GM12878 (cell line): ENCODE results near the gene PIGBOS1. TPM values are rescaled to one million over a fixed set of nuclear protein-coding genes. Genes with fewer than 3 reads are reported as not detected.

Experiments
- ASH2L ChIP-seq: fragments of 300-600, 200-600 bp; sonication (generic); IDR thresholded peaks from 2 replicates; pipeline ENCODE4 v1.6.1; 2017; ENCODE audit warnings: low read depth, mild to moderate bottlenecking, borderline replicate concordance
- ATF7 ChIP-seq: fragments of 450-650 bp; IDR thresholded peaks from 2 replicates; pipeline ENCODE4 v1.6.1; 2016; ENCODE audit warnings: low read depth, mild to moderate bottlenecking
- BMI1 ChIP-seq: fragments of 450-650 bp; IDR thresholded peaks from 2 replicates; pipeline ENCODE4 v1.6.1; 2016; ENCODE audit warnings: mild to moderate bottlenecking, moderate library complexity, borderline replicate concordance
- CBFB ChIP-seq: IDR thresholded peaks from 2 replicates; pipeline ENCODE4 v1.6.1; 2016; ENCODE audit warnings: antibody characterized with exemption, low read depth
- DPF2 ChIP-seq: fragments of 450-650 bp; IDR thresholded peaks from 2 replicates; pipeline ENCODE4 v1.6.1; 2017; ENCODE audit warnings: mild to moderate bottlenecking
- FOXM1 ChIP-seq: IDR thresholded peaks from 2 replicates; pipeline ENCODE4 v1.6.1; 2012; ENCODE audit warnings: low read depth, mild to moderate bottlenecking, inconsistent platforms, low read length, moderate library complexity
- GABPA ChIP-seq: IDR thresholded peaks from 2 replicates; pipeline ENCODE4 v1.6.1; 2014; ENCODE audit warnings: antibody characterized with exemption, low read depth, mild to moderate bottlenecking, inconsistent platforms
- MTA3 ChIP-seq: IDR thresholded peaks from 2 replicates; pipeline ENCODE4 v1.6.1; 2012; ENCODE audit warnings: low read length, inconsistent platforms, borderline replicate concordance
- MYB ChIP-seq: fragments of 150-350 bp; IDR thresholded peaks from 2 replicates; pipeline ENCODE4 v1.6.1; 2014; ENCODE audit warnings: mild to moderate bottlenecking, low read depth, low read length, borderline replicate concordance
- NFYB ChIP-seq: IDR thresholded peaks from 2 replicates; pipeline ENCODE4 v1.6.1; 2011; ENCODE audit warnings: low read depth, mild to moderate bottlenecking, low read length, improper control_type of control experiment, moderate library complexity; ENCODE audit not compliant: insufficient read depth
- NR2F1 ChIP-seq: fragments of 450-650 bp; conservative IDR thresholded peaks from 2 replicates; pipeline ENCODE4 v1.6.1; 2017; ENCODE audit warnings: mild to moderate bottlenecking
- PKNOX1 ChIP-seq: fragments of 450-650 bp; IDR thresholded peaks from 2 replicates; pipeline ENCODE4 v1.6.1; 2016; ENCODE audit warnings: mild to moderate bottlenecking
- RCOR1 ChIP-seq: conservative IDR thresholded peaks from 2 replicates; pipeline ENCODE4 v1.6.1; 2012; ENCODE audit warnings: low read depth, low read length, improper control_type of control experiment
- SREBF2 ChIP-seq: IDR thresholded peaks from 2 replicates; pipeline ENCODE4 v1.6.1; 2012; ENCODE audit warnings: mild to moderate bottlenecking, low read length
- USF1 ChIP-seq: IDR thresholded peaks from 2 replicates; pipeline ENCODE4 v1.6.1; 2011; ENCODE audit warnings: borderline replicate concordance, low read depth, mild to moderate bottlenecking, moderate library complexity, mixed read lengths, low read length; ENCODE audit not compliant: insufficient read depth; ENCODE audit errors: extremely low read length
- YBX1 ChIP-seq: fragments of 450-650 bp; IDR thresholded peaks from 2 replicates; pipeline ENCODE4 v1.6.1; 2016; ENCODE audit warnings: antibody characterized with exemption
- ZBTB40 ChIP-seq: fragments of 450-650 bp; IDR thresholded peaks from 2 replicates; pipeline ENCODE4 v1.6.1; 2016; ENCODE audit warnings: mild to moderate bottlenecking, moderate library complexity, borderline replicate concordance
- ZNF274 ChIP-seq: IDR thresholded peaks from one replicate; pipeline ENCODE4 v1.8.0; 2011; ENCODE audit not compliant: insufficient read length, insufficient read depth
- ZNF384 ChIP-seq: IDR thresholded peaks from 2 replicates; pipeline ENCODE4 v1.6.1; 2012; ENCODE audit warnings: low read depth, mild to moderate bottlenecking, low read length, improper control_type of control experiment, borderline replicate concordance
- ZNF592 ChIP-seq: fragments of 450-650 bp; IDR thresholded peaks from 2 replicates; pipeline ENCODE4 v1.6.1; 2017; ENCODE audit warnings: mild to moderate bottlenecking, moderate library complexity
- ZNF622 ChIP-seq: fragments of 450-650 bp; IDR thresholded peaks from 2 replicates; pipeline ENCODE4 v1.6.1; 2017; ENCODE audit warnings: mild to moderate bottlenecking, inconsistent platforms
- polyA plus RNA-seq, 11 experiments: library from polyadenylated mRNA; depleted of rRNA in 4 of 11; unstranded in 6 of 11; stranded (reverse) in 5 of 11; fragments of >200 nt; fragmentation: Nextera tagmentation in 4 of 11; fragmentation: Illumina TruSeq in 1 of 11; extraction: Ambion mirVana in 4 of 11; extraction: Trizol in 1 of 11; gene quantifications; 1 replicate in 1 of 11; 2 replicates in 10 of 11; pipeline versions ENCODE4 v1.2.1 to v1.2.3, GENCODE V29; 2011 to 2016; ENCODE audit warnings: inconsistent platforms in 2 of 11, missing spikeins in 2 of 11, low read depth in 1 of 11
- total RNA-seq, 4 experiments: library from RNA; depleted of rRNA in 3 of 4; stranded (reverse); fragments of >200 nt in 3 of 4; fragmentation: Illumina TruSeq in 1 of 4; extraction: Trizol in 1 of 4; gene quantifications; 2 replicates each; pipeline versions ENCODE4 v1.2.1 to v1.2.3, GENCODE V29; 2013 to 2021

PIGBOS1 gene
- total and polyA plus RNA-seq, 10 of the 15 experiments (the other 5 are each of a cell fraction or from before 2014, with no cell fraction given) = 7.1 to 24.7 (median 10.2) TPM

- TF ChIP-seq GABPA (0 out of 2 replicates have a peak, but pooled peaks have one; percentile 40), ATF7 (peak; percentile 86), MYB (no peak), YBX1 (no peak), NR2F1 (peak; percentile 94), ZNF592 (no peak), FOXM1 (peak; percentile 75; the same call in 1 of the 2 replicates), SREBF2 (no peak), DPF2 (peak; percentile 62; the same call in 1 of the 2 replicates), ZBTB40 (no peak), ZNF384 (peak; percentile 87), RCOR1 (no peak), ASH2L (no peak), BMI1 (no peak), USF1 (no peak), MTA3 (0 out of 2 replicates have a peak, but pooled peaks have one; percentile 59), NFYB (no peak), PKNOX1 (no peak), ZNF274 (no peak), ZNF622 (no peak), CBFB (peak; percentile 40; the same call in 1 of the 2 replicates)
These were observed 39.1 kb downstream of the PIGBOS1 start (continued) for GRCh38 chr15:55279746-55280351.
